NCI-H1417 (cell line): ENCODE measurements around the gene ZNF616.

Experiments
- DNase-seq, 3 experiments: peaks; one replicate each; lab custom pipeline; 2025; lab: John Stamatoyannopoulos, UW

ZNF616 gene

GRCh38 chr19:52139252-52140031, at the start of gene ZNF616:
Gene ZNF616, minus strand, starts transcription at chr19:52139938. Its CDS starts 9,426 bp downstream, at chr19:52130512.
- peak; percentile 92 to 97 (median 96) for DNase-seq

GRCh38 chr19:52188822-52189734, 49.3 kb upstream of the ZNF616 start:
- peak in 2 of 3 experiments; percentile 41 to 75 for DNase-seq

- no peak for DNase-seq
These were observed 47.7 kb upstream of the ZNF616 start for GRCh38 chr19:52187407-52187806.

- DNase-seq = no peak
These were observed 36.8 kb upstream of the ZNF616 start for GRCh38 chr19:52176574-52176973.

DNA sequence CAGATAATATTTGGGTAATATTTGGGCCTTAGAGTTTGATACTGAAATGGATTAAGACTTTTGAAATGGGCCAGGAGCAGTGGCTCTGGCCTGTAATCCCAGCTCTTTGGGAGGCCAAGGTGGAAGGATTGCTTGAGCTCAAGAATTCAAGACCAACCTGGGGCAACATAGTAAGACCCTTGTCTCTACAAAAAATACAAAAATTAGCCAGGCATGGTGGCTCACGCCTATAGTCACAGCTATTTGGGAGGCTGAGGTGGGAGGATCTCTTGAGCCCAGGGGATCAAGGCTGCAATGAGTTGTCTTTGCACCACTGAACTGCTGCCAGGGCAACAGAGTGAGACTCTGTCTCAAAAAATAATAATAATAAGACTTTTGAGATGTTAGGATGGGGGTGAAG, 32.6 kb upstream of the ZNF616 start:
- DNase-seq = no peak

- peak; percentile 75 to 88 (median 86) for DNase-seq
These were observed 31.8 kb upstream of the ZNF616 start, which contains the start of gene ZNF836 for GRCh38 chr19:52171321-52172169. Gene ZNF836, minus strand, starts transcription at chr19:52171621. Its CDS starts 3,549 bp downstream, at chr19:52168072.

DNA sequence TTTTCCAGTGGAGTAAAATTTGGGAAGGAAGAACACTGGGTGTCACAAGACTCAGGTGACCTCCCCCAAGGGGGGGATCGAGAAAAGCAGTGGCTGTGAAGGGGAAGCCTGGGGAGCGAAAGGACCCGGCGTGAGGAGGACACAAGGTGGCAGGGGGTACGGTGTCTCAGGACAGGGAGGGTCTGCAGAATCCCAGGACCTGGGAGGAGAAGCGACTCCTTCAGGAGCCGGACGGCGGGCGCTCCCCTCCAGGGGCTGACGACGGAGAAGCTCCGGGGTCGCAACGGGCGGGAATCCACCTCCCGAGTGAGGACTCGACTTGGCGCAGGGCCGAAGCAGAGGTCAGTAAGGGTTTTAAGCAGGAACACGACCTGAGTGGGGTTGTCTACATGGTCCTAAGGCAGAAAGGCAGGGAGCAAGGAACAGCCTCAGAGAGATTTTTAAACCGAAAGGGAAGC, 31.2 kb upstream of the ZNF616 start:
- DNase-seq = no peak

GRCh38 chr19:52170304-52170703, 30.6 kb upstream of the ZNF616 start:
- peak in 1 of 3 experiments; percentile 21 for DNase-seq

DNA sequence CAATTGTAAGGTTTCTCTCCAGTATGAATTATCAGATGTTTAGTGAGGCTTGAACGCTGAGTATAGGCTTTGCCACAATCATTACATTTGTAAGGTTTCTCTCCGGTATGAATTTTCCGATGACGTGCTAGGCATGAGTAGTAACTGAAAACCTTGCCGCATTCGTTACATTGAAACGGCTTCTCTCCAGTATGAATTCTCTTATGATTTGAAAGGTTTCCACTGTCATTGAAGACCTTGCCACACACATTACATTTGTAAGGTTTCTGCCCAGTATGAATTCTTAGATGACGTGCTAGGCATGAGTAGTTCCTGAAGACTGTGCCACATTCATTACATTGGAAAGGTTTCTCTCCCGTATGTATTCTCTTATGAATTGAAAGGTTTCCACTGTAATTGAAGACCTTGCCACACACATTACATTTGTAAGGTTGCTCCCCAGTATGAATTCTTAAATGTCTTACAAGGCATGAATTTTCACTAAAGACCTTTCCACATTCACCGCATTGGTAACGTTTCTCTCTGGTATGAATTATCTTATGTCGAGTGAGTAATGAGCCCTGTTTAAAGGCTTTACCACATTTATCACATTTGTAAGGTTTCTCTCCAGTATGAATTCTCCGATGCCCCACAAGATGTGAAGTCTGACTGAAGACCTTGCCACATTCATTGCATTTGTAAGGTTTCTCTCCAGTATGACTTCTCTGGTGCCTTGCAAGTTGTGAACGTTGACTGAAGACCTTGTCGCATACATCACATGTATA, 16.0 kb upstream of the ZNF616 start:
- no peak for DNase-seq

DNA sequence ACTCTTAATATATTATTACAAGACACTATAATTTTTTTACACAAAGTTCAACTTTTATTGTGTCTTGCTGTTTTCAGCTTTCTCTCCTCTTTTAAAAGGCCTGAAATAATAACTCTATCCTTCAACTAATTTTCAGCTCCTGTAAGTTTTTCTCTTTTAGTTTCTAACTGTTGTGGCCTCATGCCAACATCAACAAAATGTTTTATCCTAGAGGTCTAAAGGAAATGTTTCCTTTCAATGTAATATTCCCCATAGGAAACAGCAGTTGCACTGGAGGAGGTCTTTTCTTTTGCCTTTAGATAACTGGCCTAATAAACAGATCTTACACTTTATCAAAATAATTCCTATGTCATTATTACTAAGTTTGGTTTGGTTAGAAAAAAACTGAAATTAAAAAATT, 8.5 kb upstream of the ZNF616 start:
- DNase-seq = no peak

GRCh38 chr19:52142001-52142595, 2.4 kb upstream of the ZNF616 start:
- no peak for DNase-seq

GRCh38 chr19:52141203-52141602, 1.5 kb upstream of the ZNF616 start:
- DNase-seq = no peak

DNA sequence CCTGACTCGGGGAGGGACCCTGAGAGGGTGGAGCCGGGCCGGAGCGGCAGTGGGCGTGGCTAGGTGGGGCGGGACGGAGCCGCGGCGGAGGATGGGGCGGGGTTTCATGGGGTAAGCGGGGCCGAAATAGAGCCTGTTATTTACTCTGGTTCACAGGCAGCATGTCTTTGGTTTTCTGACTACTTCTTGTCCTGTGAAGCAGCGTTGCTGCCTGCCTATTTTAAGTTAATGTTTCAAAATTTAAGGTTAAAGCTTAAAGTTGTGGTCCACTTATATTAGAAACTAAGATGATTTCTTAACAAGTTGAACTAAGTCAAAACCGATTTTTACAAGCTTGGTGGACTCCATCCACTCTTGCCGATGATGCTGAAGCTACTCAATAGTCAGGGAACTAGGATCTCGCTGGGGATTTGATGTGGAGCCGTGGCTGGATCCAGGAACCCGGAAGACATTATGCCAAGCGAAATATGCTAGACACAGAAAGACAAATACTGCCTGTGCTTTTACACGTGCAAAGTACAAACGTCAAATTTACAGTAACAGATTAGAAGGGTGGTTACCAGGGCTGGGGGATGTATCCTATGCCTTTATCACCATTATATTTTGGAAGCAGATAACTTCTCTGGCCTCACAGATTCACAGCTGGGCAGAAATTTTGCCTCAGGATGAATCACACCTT, 433 bp upstream of the ZNF616 start:
- DNase-seq = peak; percentile 52 to 82 (median 61)

GRCh38 chr19:52138983-52139251, 821 bp downstream of the ZNF616 start:
- DNase-seq = no peak

DNA sequence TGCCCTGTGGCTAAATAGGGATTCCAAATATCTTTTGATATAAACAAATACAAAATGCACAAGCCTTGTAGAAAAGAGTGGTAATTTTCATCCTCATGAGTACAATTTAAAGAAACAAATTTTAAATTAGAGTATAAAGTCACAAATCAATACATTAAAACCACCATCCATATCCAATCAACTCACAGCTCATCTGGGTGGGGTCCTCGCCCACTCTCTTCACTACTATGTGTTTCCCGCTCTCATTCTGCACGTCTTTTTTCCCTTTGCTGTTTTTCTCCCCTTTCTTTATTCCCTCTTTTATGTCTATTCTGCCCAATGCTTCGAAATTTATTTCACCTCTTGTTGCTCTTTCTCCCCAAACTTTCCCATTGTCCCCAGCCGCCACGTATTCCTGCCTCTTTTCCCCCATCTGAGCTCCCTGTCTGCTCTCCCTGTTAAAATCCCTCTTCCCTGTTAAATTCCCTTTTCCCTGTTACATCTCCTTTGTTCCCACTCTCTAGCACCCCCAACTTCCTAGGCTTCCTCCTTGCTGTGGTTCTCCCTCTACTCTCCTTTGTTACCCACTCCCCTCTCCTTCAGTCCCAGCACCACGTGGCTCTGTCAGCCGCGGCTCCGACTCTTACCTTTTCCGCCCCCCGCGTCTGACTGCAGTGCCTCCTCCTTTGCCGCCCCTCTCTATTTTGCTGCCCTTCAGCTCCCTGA, 1.3 kb downstream of the ZNF616 start:
- peak; percentile 45 to 73 (median 51) for DNase-seq

DNA sequence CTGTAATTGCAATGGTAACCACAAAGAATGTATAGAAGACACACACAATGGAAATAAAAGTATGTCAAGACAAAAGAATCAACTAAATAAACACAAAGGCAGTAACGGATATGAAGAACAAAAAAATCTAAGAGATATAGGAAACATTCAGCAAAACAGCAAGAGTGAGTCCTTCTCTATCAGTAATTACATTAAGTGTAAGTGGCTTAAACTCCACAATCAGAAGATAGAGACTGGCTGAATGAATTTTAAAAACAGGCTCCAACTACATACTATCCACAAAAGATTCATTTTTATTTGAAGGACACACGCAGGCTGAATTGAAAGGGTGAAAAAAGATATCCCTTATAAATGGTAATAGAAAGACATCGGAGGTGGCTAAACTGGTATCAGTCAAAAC, 19.5 kb downstream of the ZNF616 start:
- no peak for DNase-seq

DNA sequence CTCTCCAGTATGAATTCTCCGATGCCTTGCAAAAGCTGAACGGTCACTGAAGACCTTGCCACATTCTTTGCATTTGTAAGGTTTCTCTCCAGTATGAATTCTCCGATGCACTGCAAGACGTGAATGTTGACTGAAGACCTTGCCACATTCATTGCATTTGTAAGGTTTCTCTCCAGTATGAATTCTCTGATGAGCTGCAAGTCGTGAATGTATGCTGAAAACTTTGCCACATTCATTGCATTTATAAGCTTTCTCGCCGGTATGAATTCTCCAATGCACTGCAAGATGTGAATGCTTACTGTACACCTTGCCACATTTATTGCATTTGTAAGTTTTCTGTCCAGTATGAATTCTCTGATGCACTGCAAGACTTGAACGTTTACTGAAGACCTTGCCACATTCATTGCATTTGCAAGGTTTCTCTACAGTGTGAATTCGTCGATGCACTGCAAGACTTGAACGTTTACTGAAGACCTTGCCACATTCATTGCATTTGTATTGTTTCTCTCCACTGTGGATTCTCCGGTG, 24.1 kb downstream of the ZNF616 start:
- no peak for DNase-seq

DNA sequence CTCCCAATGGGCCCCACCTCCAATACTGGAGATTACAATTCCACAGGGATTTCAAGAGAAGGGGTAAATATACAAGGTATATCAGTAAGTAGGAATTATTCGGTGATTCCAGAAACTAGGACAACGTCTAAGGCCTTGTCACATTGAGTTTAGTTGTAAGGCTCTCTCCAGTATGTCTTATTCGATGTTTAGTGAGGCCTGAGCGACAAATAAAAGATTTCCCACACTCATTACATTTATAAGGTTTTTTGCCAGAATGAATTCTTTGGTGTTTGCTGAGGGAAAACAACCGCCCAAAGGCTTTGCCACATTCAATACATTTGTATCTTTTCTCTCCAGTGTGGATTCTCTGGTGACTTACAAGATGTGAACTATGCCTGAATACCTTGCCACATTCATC, 25.0 kb downstream of the ZNF616 start:
- DNase-seq = no peak

DNA sequence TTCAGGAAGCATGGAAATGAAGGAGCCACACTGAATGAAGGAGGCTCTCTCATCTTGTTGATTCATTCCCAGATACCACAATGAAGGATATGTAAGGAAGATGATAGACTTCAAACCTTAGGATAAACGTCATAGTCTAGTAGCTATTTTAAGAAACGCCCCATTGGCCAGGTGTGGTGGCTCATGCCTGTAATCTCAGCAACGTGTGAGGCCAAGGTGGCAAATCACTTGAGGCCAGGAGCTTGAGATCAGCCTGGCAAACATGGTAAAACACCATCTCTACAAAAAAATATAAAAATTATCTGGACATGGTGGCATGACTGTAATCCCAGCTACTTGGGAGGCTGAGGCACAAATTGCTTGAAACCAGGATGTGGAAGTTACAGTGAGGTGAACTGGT, 27.1 kb downstream of the ZNF616 start:
- no peak for DNase-seq
